ENCODE results near the gene TCTN3.

- TF ChIP-seq TCF3 (IDR thresholded peaks at IDR 0.05; ENCODE audit: borderline replicate concordance, insufficient read depth, low read depth, low read length) (no peak), BRCA1 (IDR thresholded peaks at IDR 0.05; ENCODE audit: low read depth, low read length) (no peak)
Observed at GRCh38 chr10:95706990-95707389, 13.3 kb upstream of the TCTN3 start.

All from GM12878 (cell line).